CD4-positive, alpha-beta T cell treated with Interleukin-6 at 100 ng/mL for 8 hours (primary cell): ENCODE data around the gene TKFC.
A peak's percentile ranks its signal among the peaks of the same experiment; 100 is the strongest.
"Not testable (repeated sequence)": the region's sequence is repeated elsewhere in the genome, so short reads cannot be mapped to it uniquely, and the experiment has no call there.

Source experiments
- DNase-seq: peaks from one replicate; pipeline ENCODE4 v3.0.0-alpha.2; 2020; ENCODE audit warnings: mixed read lengths, low spot score

TKFC gene

GRCh38 chr11:61369372-61370348, 36.6 kb downstream of the TKFC start:
- no peak for DNase-seq

GRCh38 chr11:61370349-61371005, 37.4 kb downstream of the TKFC start:
- DNase-seq: no peak

- DNase-seq: no peak
Observed at GRCh38 chr11:61372659-61373420, 39.8 kb downstream of the TKFC start.

DNA sequence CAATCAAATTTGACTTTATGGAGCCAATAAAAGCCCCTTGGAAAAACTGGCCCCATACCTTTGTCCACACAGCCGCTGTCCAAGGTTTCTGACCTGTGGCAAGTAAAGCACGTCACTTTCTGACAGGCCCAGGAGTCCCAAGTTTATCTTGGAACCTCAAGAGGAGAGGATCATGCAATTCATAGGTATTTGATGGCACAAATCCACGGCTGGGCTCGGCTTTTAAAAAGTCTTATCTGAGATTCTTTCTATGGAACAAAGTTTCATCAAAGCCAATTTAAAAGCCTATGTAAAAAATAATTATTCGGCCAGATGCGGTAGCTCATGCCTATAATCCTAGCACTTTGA, 42.7 kb downstream of the TKFC start:
- no peak for DNase-seq

- no peak for DNase-seq
Observed at GRCh38 chr11:61377461-61378160, 44.6 kb downstream of the TKFC start.

DNA sequence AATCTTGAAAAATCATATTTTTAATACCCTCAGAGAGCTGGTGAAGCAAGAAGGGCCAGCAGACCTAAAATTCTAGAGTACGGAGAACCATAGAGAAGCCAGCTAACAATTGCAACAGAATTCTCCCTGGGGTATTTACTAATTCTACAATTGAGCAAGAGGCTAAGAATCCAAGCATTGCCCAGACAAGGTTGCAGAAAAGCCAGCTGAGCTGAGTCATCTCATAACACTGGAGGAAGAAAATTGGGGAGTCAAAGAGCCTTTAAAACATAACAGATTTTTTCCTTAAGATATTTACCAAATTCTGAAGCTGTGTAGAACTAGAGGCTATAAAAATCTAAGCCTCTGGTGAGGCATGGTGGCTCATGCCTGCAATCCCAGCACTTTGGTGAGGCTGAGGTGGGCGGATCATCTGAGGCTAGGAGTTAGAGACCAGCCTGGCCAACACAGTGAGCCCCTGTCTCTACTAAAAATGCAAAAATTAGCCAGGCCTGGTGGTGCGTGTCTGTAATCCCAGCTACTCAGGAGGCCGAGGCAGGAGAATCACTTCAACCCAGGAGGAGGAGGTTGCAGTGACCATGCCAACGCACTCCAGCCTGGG, 45.8 kb downstream of the TKFC start:
- no peak for DNase-seq

DNA sequence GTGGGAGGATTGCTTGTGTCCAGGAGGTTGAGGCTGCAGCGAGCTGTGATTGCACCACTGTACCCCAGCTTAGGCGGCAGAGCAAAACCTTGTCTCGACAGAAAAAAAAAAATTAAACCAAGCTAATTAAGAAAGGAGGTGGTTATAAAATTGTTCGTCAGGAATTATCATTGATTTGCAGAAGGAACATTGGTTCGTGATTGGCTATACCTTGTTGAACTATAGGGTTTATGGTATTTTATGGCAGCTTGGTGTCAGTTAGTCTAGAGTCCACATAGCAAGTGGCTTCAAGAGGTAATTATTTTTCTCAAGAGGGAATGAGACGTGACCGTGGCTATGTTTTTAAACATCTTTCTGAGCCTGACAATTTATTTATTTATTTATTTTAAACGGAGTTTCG, 47.9 kb downstream of the TKFC start:
- no peak for DNase-seq

GRCh38 chr11:61383859-61384258, 50.8 kb downstream of the TKFC start:
- not testable (repeated sequence) for DNase-seq

- no peak for DNase-seq
Observed at GRCh38 chr11:61384271-61385242, 51.5 kb downstream of the TKFC start.

DNA sequence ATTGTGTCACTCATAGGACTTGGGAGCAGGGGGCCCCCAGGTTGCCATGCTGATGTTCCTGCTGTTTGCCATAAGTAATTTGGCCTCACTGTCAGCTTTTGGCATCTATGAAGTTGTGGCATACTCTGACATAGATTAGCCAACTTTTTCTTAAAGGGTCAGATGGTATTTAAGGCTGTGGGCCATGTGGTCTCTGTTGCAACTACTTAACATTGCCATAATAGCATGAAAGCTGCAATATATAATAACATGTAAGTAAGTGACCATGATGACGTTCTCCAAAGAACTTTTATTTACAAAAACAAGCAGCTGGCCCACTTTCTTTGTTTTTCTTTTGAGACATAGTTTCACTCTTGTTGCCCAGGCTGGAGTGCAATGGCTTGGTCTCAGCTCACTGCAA, 57.1 kb downstream of the TKFC start:
- DNase-seq: no peak

GRCh38 chr11:61392981-61393595, 60.1 kb downstream of the TKFC start:
- peak; percentile 32 for DNase-seq
